Measurements from ENCODE around the gene CCDC185. TPM values are rescaled to one million over a fixed set of nuclear protein-coding genes. Genes with fewer than 3 reads are reported as not detected.

Gene CCDC185
- total RNA-seq, 1 donor from 2014 or later: not detected

DNA sequence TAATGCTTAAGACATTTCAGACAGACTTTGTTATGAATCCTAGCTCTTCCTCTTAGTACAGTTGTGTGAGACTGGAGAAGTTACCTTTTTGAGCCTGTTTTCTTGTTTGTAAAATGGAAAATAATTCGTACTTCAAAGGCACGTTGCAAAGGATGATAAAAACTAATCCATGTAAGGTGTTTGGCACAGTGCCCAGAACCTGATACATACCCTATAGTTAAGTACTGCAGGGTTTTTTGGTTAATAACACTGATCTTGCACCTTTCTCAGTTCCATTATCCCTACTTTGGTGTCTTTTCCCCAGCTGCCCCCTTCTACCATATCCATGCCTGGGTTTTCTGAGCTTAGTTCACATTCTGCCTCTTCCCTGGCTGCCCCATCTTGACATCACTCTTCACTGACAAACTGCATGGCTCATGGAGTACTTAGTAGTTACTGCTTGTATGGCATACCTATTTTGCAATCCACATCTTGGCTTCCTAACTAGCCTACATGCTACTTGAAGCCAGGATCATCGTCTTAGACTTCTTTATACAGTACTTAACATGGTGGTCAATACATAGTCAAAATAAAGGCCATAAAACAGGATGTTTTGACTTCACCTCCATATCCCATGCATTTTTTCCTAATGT, 10.1 kb downstream of the CCDC185 start:
- Mint-ChIP-seq H3K4me3 (no peak overlapping the region), H3K4me1 (ENCODE audit: low read depth) (no peaks in the 10 kb centered on the region)
- intact Hi-C loops (cut with micrococcal nuclease): no loop called here

GRCh38 chr1:223405507-223405906, 12.3 kb downstream of the CCDC185 start:
- intact Hi-C loops (cut with micrococcal nuclease): no loop called here
- Mint-ChIP-seq H3K9me3 (peaks cover 9% of the 10 kb centered on the region), H3K4me3 (no peak overlapping the region), H3K36me3 (ENCODE audit: low read depth) (no peaks in the 10 kb centered on the region), H3K27me3 (ENCODE audit: insufficient read depth) (no peaks in the 10 kb centered on the region), H3K4me1 (ENCODE audit: low read depth) (no peaks in the 10 kb centered on the region), H3K27ac (no peak overlapping the region)
- DNase-seq (ENCODE audit: low spot score): no peak

More for the DNA sequence above, 10.1 kb downstream of the CCDC185 start:
- no peaks in the 10 kb centered on the region for H3K36me3 Mint-ChIP-seq (ENCODE audit: low read depth)
- H3K9me3 Mint-ChIP-seq: peaks cover 9% of the 10 kb centered on the region
- no peak overlapping the region for H3K27ac Mint-ChIP-seq
- no peak for DNase-seq (ENCODE audit: low spot score)
- no peaks in the 10 kb centered on the region for H3K27me3 Mint-ChIP-seq (ENCODE audit: insufficient read depth)

- Mint-ChIP-seq H3K9me3 (no peaks in the 10 kb centered on the region), H3K4me1 (ENCODE audit: low read depth) (no peaks in the 10 kb centered on the region), H3K4me3 (no peak overlapping the region), H3K27ac (no peak overlapping the region), H3K27me3 (ENCODE audit: insufficient read depth) (peaks cover 8% of the 10 kb centered on the region), H3K36me3 (ENCODE audit: low read depth) (no peaks in the 10 kb centered on the region)
- intact Hi-C loops (cut with micrococcal nuclease): no loop called here
- DNase-seq (ENCODE audit: low spot score): no peak
These were observed 16.8 kb downstream of the CCDC185 start for GRCh38 chr1:223410036-223410435.

DNA sequence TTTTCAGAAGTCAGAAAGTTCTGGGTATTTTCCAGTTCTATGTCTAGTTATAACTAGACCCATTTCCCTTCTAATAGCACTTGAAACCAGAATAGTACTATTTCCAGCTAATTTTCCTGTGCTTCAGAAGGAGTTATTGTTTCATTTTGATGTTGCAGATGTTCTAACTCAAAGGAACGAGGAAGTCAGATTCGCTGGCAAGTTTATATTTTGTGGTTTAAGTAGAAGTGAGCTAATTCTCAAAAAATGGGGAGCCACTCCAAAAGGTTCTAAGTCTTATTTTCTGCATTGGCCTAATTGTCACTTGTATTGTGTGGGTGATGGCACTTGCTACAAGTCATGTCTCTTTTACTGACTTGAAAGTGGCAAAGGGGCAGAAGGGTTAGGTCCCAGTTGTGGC, 18.1 kb downstream of the CCDC185 start:
- no peak for DNase-seq (ENCODE audit: low spot score)
- H3K9me3 Mint-ChIP-seq: no peaks in the 10 kb centered on the region
- no peaks in the 10 kb centered on the region for H3K36me3 Mint-ChIP-seq (ENCODE audit: low read depth)
- no peak overlapping the region for H3K4me3 Mint-ChIP-seq
- peaks cover 8% of the 10 kb centered on the region for H3K27me3 Mint-ChIP-seq (ENCODE audit: insufficient read depth)
- no peak overlapping the region for H3K27ac Mint-ChIP-seq
- H3K4me1 Mint-ChIP-seq (ENCODE audit: low read depth): no peaks in the 10 kb centered on the region
- intact Hi-C loops (cut with micrococcal nuclease): no loop called here

DNA sequence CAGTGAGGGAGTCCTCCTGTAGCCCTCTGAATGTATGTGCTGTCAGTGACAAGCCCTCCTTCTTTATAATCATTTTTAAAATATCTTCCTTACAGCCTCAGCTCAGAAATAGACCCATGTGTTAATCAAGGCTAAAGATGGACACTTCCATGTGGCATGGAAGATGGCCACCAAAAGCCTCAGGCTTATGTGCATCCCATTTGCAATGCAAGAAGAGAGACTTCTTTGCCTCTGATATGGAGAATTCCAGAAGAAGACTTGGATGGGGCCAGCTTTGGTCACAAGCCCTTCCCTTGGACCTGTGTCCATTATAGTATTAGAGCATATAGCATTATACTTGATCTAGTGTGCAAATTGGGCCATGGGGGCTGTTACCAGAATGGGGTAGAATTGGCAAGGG, 18.5 kb downstream of the CCDC185 start:
- H3K4me1 Mint-ChIP-seq (ENCODE audit: low read depth): no peaks in the 10 kb centered on the region
- no peaks in the 10 kb centered on the region for H3K9me3 Mint-ChIP-seq
- no peaks in the 10 kb centered on the region for H3K36me3 Mint-ChIP-seq (ENCODE audit: low read depth)
- DNase-seq (ENCODE audit: low spot score): no peak
- H3K27ac Mint-ChIP-seq: no peak overlapping the region
- H3K27me3 Mint-ChIP-seq (ENCODE audit: insufficient read depth): peaks cover 8% of the 10 kb centered on the region
- intact Hi-C loops (cut with micrococcal nuclease): no loop called here
- no peak overlapping the region for H3K4me3 Mint-ChIP-seq

GRCh38 chr1:223413216-223413615, 20.0 kb downstream of the CCDC185 start:
- no peak for DNase-seq (ENCODE audit: low spot score)
- Mint-ChIP-seq H3K36me3 (ENCODE audit: low read depth) (no peaks in the 10 kb centered on the region), H3K4me1 (ENCODE audit: low read depth) (no peaks in the 10 kb centered on the region), H3K9me3 (no peaks in the 10 kb centered on the region), H3K4me3 (no peak overlapping the region), H3K27me3 (ENCODE audit: insufficient read depth) (peaks cover 8% of the 10 kb centered on the region), H3K27ac (no peak overlapping the region)
- intact Hi-C loops (cut with micrococcal nuclease): no loop called here

DNA sequence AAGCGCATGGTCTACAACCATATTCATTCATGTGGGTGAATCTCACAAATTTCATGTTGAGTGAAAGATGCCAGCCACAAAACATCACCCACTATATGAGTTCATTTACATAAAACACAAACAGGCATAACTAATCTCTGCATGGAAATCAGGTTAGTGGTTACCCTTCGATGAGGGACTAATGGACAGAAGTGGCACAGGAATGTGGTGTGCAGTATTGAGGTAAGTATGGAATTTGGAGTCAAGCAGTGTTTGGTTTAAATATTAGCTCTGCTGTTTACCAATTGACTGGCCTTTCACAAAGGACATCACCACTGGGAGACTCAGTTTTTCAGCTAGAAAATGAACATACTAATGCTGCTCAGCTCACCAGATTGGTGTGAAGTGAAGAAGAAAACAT, 24.2 kb downstream of the CCDC185 start:
- Mint-ChIP-seq H3K4me1 (ENCODE audit: low read depth) (no peaks in the 10 kb centered on the region), H3K27ac (no peak overlapping the region), H3K27me3 (ENCODE audit: insufficient read depth) (peaks cover 8% of the 10 kb centered on the region), H3K4me3 (no peak overlapping the region), H3K9me3 (no peaks in the 10 kb centered on the region), H3K36me3 (ENCODE audit: low read depth) (no peaks in the 10 kb centered on the region)
- DNase-seq (ENCODE audit: low spot score): no peak
- intact Hi-C loops (cut with micrococcal nuclease): no loop called here

DNA sequence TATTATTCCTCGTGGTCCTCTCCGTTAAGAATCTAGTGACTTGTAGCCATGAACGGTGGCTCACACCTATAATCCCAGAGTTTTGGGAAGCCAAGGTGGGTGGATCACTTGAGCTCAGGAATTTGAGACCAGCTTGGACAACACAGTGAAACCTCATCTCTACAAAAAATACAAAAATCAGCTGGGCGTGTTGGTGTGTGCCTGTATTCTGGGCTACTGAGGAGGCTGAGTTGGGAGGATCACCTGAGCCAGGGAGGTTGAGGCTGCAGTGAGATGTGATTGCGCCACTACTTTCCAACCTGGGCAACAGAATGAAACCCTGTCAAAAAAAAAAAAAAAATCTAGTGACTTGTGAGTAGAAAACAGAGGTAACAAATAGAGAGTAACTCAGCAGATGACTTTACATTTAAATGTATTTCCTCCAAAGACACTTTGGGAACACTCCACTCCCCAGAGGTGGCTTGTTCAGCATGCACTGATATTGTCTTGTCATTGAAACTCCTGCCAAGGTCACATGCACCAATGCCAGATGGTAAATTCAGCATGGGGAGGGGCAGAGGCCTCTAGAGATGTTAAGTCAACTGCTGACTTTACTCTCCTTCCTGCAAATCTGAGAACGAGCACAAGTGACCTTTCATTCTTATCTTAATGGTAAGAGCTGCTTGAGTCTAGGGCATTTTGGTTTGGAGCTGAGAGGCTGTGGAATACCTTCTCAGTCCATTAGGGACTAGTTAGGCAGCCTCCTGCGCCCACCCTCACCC, 24.9 kb downstream of the CCDC185 start:
- H3K27me3 Mint-ChIP-seq (ENCODE audit: insufficient read depth): peaks cover 5% of the 10 kb centered on the region
- no peaks in the 10 kb centered on the region for H3K36me3 Mint-ChIP-seq (ENCODE audit: low read depth)
- no peak overlapping the region for H3K4me3 Mint-ChIP-seq
- no peak for DNase-seq (ENCODE audit: low spot score)
- no peaks in the 10 kb centered on the region for H3K9me3 Mint-ChIP-seq
- intact Hi-C loops (cut with micrococcal nuclease): no loop called here
- no peaks in the 10 kb centered on the region for H3K4me1 Mint-ChIP-seq (ENCODE audit: low read depth)
- no peak overlapping the region for H3K27ac Mint-ChIP-seq

DNA sequence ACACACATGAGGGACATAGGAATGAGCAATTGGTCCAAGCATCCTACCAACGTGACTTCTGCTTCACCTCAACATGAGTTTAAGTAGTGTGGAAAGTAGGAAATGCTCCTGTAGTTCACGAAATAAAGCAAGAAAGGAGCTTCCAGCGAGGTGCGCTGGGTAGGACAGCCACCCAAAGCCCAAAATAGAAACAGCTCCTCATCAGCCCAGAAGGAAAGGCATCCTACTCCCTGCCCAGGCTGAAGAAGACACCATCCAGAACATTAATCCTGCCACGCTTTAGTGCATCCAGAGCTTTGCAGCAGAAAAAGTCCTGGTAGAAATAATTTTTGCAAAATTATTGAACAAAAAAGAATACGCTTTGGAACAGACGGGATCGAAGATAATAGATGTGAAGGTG, 25.9 kb downstream of the CCDC185 start:
- Mint-ChIP-seq H3K4me3 (no peak overlapping the region), H3K27ac (no peak overlapping the region), H3K27me3 (ENCODE audit: insufficient read depth) (no peaks in the 10 kb centered on the region), H3K4me1 (ENCODE audit: low read depth) (no peaks in the 10 kb centered on the region), H3K36me3 (ENCODE audit: low read depth) (no peaks in the 10 kb centered on the region), H3K9me3 (no peaks in the 10 kb centered on the region)
- intact Hi-C loops (cut with micrococcal nuclease): no loop called here
- DNase-seq (ENCODE audit: low spot score): no peak

- H3K4me3 Mint-ChIP-seq: no peak overlapping the region
These were observed 26.3 kb downstream of the CCDC185 start for GRCh38 chr1:223419561-223419960.

DNA sequence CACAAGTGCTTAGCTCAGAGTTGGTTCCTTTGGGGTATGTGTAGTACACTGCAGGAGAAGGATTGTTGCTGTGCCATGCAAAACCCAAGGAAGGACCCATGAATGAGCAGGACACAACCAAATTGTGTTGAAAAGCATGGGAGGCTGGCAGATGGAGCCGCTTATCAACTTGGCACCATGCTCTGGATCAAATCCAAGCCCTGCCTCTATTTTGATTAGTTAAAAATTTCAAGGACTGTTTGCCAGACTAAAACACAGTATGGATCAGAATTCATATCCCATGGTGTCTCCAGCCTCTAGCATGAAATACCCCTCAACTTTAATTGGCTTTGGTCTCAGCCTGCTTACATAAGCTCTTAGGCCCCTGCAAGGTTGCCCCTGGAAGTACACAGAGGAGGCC, 27.8 kb downstream of the CCDC185 start:
- peaks cover 1% of the 10 kb centered on the region for H3K27me3 Mint-ChIP-seq (ENCODE audit: insufficient read depth)
- H3K9me3 Mint-ChIP-seq: no peaks in the 10 kb centered on the region
- H3K36me3 Mint-ChIP-seq (ENCODE audit: low read depth): no peaks in the 10 kb centered on the region
- no peaks in the 10 kb centered on the region for H3K4me1 Mint-ChIP-seq (ENCODE audit: low read depth)
- H3K27ac Mint-ChIP-seq: no peak overlapping the region
- intact Hi-C loops (cut with micrococcal nuclease): no loop called here
- no peak for DNase-seq (ENCODE audit: low spot score)
- no peak overlapping the region for H3K4me3 Mint-ChIP-seq

More at GRCh38 chr1:223419561-223419960, 26.3 kb downstream of the CCDC185 start:
- no peaks in the 10 kb centered on the region for H3K27me3 Mint-ChIP-seq (ENCODE audit: insufficient read depth)
- H3K36me3 Mint-ChIP-seq (ENCODE audit: low read depth): no peaks in the 10 kb centered on the region
- no peaks in the 10 kb centered on the region for H3K9me3 Mint-ChIP-seq
- intact Hi-C loops (cut with micrococcal nuclease): no loop called here
- H3K4me1 Mint-ChIP-seq (ENCODE audit: low read depth): no peaks in the 10 kb centered on the region
- H3K27ac Mint-ChIP-seq: no peak overlapping the region
- DNase-seq (ENCODE audit: low spot score): no peak

DNA sequence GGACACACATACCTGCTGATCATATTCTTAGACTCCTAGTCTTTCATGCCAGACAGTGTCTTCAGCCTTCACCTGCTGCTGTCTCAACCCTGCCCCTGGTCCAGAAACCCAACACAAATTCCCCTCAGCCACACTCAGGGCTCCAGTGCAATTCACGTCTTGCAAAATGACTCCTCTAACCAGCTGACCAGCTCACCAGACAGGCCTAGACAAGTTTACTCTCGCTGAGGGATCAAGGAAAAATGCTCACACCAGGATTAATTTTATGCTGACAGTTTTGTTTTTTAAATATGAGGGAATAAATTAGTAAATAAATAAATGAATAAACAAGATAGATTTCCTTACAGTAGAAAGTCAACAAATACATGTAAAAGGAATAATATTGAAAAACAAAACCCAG, 28.5 kb downstream of the CCDC185 start:
- intact Hi-C loops (cut with micrococcal nuclease): no loop called here
- Mint-ChIP-seq H3K27ac (no peak overlapping the region), H3K27me3 (ENCODE audit: insufficient read depth) (peaks cover 1% of the 10 kb centered on the region), H3K4me3 (no peak overlapping the region), H3K4me1 (ENCODE audit: low read depth) (no peaks in the 10 kb centered on the region), H3K36me3 (ENCODE audit: low read depth) (no peaks in the 10 kb centered on the region), H3K9me3 (no peaks in the 10 kb centered on the region)
- DNase-seq (ENCODE audit: low spot score): no peak

GRCh38 chr1:223422911-223423310, 29.7 kb downstream of the CCDC185 start:
- Mint-ChIP-seq H3K9me3 (no peaks in the 10 kb centered on the region), H3K36me3 (ENCODE audit: low read depth) (no peaks in the 10 kb centered on the region), H3K4me1 (ENCODE audit: low read depth) (no peaks in the 10 kb centered on the region), H3K27me3 (ENCODE audit: insufficient read depth) (peaks cover 1% of the 10 kb centered on the region), H3K4me3 (no peak overlapping the region), H3K27ac (no peak overlapping the region)
- no peak for DNase-seq (ENCODE audit: low spot score)
- intact Hi-C loops (cut with micrococcal nuclease): no loop called here
